Activated T-helper 2 cell treated with anti-CD3 and anti-CD28 coated beads, Interferon-gamma antibody, Interleukin-2, Interleukin-4, amounts not matched to agents 10 μg/mL and 5 μg/mL and 100 μg/mL, durations not matched to agents 14 hours and 24 hours and 36 hours (primary cell): ENCODE results near the gene MT1X. TPM values are rescaled to one million over a fixed set of nuclear protein-coding genes. Genes with fewer than 3 reads are reported as not detected.
"Not testable (repeated sequence)": the region's sequence is repeated elsewhere in the genome, so short reads cannot be mapped to it uniquely, and the experiment has no call there.

Source experiments
- DNase-seq: peaks from one replicate; pipeline ENCODE4 v3.0.0; 2021; ENCODE audit warnings: low spot score
- H3K27ac Mint-ChIP-seq: one replicate; pipeline ENCODE4 v1.8.0; 2021; ENCODE audit warnings: mixed read lengths
- H3K27me3 Mint-ChIP-seq: one replicate; pipeline ENCODE4 v1.8.0; 2021; ENCODE audit warnings: low read depth, mixed read lengths
- H3K36me3 Mint-ChIP-seq: one replicate; pipeline ENCODE4 v1.8.0; 2021; ENCODE audit warnings: low read depth, mixed read lengths
- H3K4me1 Mint-ChIP-seq: one replicate; pipeline ENCODE4 v1.8.0; 2021; ENCODE audit warnings: low read depth, mixed read lengths
- H3K4me3 Mint-ChIP-seq: one replicate; pipeline ENCODE4 v1.8.0; 2021; ENCODE audit warnings: low read depth, mild to moderate bottlenecking, moderate library complexity, mixed read lengths
- H3K9me3 Mint-ChIP-seq: one replicate; pipeline ENCODE4 v1.8.0; 2021; ENCODE audit warnings: mixed read lengths
- intact Hi-C: fragments of 100-400 bp; cut with micrococcal nuclease; formaldehyde crosslinking; loops from one replicate; pipeline ENCODE4 v1.15.1; 2023
- total RNA-seq: library from RNA; stranded (reverse); gene quantifications from 2 replicates; pipeline ENCODE4 v1.2.3, GENCODE V29; 2022

The MT1X gene
- total RNA-seq, 1 donor from 2014 or later, result 62.3 TPM

DNA sequence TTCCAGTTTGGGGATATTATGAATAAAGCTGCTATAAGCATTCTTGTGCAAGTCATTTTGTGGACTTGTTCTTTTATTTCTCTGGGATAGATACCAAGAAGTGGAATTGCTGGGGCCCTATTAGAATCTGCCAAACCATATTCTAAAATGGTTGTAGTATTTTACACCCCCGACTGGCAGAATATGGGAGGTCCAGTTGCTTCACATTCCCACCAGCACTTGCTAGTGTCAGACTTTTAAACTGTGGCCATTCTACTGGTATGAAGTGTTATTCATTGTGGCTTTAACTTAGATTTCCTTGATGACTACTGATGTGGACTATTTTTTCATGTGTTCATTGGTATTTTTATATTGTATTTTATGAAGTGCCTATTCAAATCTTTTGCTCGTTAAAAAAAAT lies 29.6 kb downstream of the MT1X start:
- Mint-ChIP-seq H3K36me3 (no peaks in the 10 kb centered on the region), H3K4me3 (no peak overlapping the region), H3K4me1 (peaks cover 17% of the 10 kb centered on the region), H3K27ac (no peak overlapping the region), H3K27me3 (peaks cover 1% of the 10 kb centered on the region), H3K9me3 (no peaks in the 10 kb centered on the region)
- intact Hi-C loops, result no loop called here
- no peak for DNase-seq

- peaks cover 10% of the 10 kb centered on the region for H3K4me1 Mint-ChIP-seq
- intact Hi-C loops, result no loop called here
- H3K27me3 Mint-ChIP-seq, result peaks cover 5% of the 10 kb centered on the region
- no peaks in the 10 kb centered on the region for H3K36me3 Mint-ChIP-seq
- no peak overlapping the region for H3K27ac Mint-ChIP-seq
- no peaks in the 10 kb centered on the region for H3K9me3 Mint-ChIP-seq
- no peak for DNase-seq
- H3K4me3 Mint-ChIP-seq, result no peak overlapping the region
Observed at GRCh38 chr16:56713794-56714193, 31.5 kb downstream of the MT1X start.

- H3K9me3 Mint-ChIP-seq, result no peaks in the 10 kb centered on the region
- no peaks in the 10 kb centered on the region for H3K4me1 Mint-ChIP-seq
- no peak for DNase-seq
- intact Hi-C loops, result no loop called here
- peaks cover 6% of the 10 kb centered on the region for H3K27me3 Mint-ChIP-seq
- no peaks in the 10 kb centered on the region for H3K36me3 Mint-ChIP-seq
- no peak overlapping the region for H3K27ac Mint-ChIP-seq
- H3K4me3 Mint-ChIP-seq, result no peak overlapping the region
Observed at GRCh38 chr16:56715126-56715525, 32.9 kb downstream of the MT1X start.

DNA sequence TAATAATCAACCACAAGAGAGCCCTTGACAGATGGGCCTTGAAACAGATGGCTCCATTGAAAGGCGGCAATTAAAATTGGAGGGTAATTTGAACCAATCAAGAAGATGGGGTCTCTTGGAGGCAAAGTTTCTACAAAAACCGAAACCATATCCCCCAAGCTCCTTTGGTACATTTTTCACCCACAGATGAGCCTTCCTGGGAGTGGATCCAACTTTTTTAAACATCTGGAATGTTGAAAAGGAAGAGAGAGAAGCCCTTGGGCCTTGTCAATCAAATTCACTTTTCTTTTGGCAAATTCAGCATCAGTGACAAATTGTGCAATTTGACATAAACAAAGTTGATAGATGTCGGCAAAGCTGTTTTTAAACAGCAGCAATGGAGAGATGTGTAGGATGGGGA lies 34.5 kb downstream of the MT1X start:
- Mint-ChIP-seq H3K27ac (no peak overlapping the region), H3K27me3 (peaks cover 10% of the 10 kb centered on the region), H3K4me1 (no peaks in the 10 kb centered on the region), H3K4me3 (no peak overlapping the region), H3K36me3 (no peaks in the 10 kb centered on the region), H3K9me3 (no peaks in the 10 kb centered on the region)
- intact Hi-C loops, result no loop called here
- DNase-seq, result no peak

- H3K27ac Mint-ChIP-seq, intact Hi-C loops, H3K4me3 Mint-ChIP-seq, H3K9me3 Mint-ChIP-seq, H3K36me3 Mint-ChIP-seq, DNase-seq, H3K4me1 Mint-ChIP-seq: not testable (repeated sequence)
- H3K27me3 Mint-ChIP-seq, result peaks cover 12% of the 10 kb centered on the region
Observed at GRCh38 chr16:56717532-56717931, 35.3 kb downstream of the MT1X start.

GRCh38 chr16:56722200-56722842 lies 40.1 kb downstream of the MT1X start:
- H3K4me1 Mint-ChIP-seq, result peaks cover 2% of the 10 kb centered on the region
- no peak overlapping the region for H3K27ac Mint-ChIP-seq
- H3K36me3 Mint-ChIP-seq, result no peaks in the 10 kb centered on the region
- H3K27me3 Mint-ChIP-seq, result peaks cover 26% of the 10 kb centered on the region
- intact Hi-C loops, result no loop called here
- no peak for DNase-seq
- no peak overlapping the region for H3K4me3 Mint-ChIP-seq
- H3K9me3 Mint-ChIP-seq, result no peaks in the 10 kb centered on the region

- H3K27ac Mint-ChIP-seq, result no peak overlapping the region
- no peaks in the 10 kb centered on the region for H3K9me3 Mint-ChIP-seq
- H3K27me3 Mint-ChIP-seq, result peaks cover 21% of the 10 kb centered on the region
- intact Hi-C loops, result no loop called here
- no peak overlapping the region for H3K4me3 Mint-ChIP-seq
- H3K36me3 Mint-ChIP-seq, result no peaks in the 10 kb centered on the region
- DNase-seq, result no peak
- peaks cover 8% of the 10 kb centered on the region for H3K4me1 Mint-ChIP-seq
Observed at GRCh38 chr16:56724191-56724590, 41.9 kb downstream of the MT1X start.

DNA sequence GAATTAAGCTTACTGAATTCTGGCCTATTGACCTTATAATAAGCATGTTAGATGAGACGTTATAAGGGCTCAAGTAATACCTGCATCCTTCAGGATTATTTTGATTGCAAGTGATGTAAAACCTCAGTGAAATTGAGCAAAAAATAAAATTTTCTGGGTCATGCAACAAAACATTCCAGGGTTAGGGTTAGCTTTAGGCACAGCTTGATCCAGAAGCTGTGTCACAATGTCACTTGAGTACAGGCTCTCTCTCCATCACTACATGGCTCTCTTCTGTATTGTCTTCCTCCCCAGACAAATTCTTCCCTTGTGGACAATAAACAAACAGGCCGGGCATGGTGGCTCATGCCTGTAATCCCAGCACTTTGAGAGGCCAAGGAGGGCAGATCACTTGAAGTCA lies 44.0 kb downstream of the MT1X start:
- no peak overlapping the region for H3K27ac Mint-ChIP-seq
- no peaks in the 10 kb centered on the region for H3K36me3 Mint-ChIP-seq
- intact Hi-C loops, result no loop called here
- H3K27me3 Mint-ChIP-seq, result peaks cover 17% of the 10 kb centered on the region
- no peak for DNase-seq
- no peaks in the 10 kb centered on the region for H3K9me3 Mint-ChIP-seq
- H3K4me3 Mint-ChIP-seq, result no peak overlapping the region
- H3K4me1 Mint-ChIP-seq, result peaks cover 18% of the 10 kb centered on the region

- H3K27me3 Mint-ChIP-seq, result peaks cover 17% of the 10 kb centered on the region
- intact Hi-C loops, result no loop called here
- no peaks in the 10 kb centered on the region for H3K9me3 Mint-ChIP-seq
- no peak overlapping the region for H3K4me3 Mint-ChIP-seq
- peaks cover 19% of the 10 kb centered on the region for H3K4me1 Mint-ChIP-seq
- H3K36me3 Mint-ChIP-seq, result no peaks in the 10 kb centered on the region
- no peak overlapping the region for H3K27ac Mint-ChIP-seq
- no peak for DNase-seq
Observed at GRCh38 chr16:56726926-56727325, 44.7 kb downstream of the MT1X start.

DNA sequence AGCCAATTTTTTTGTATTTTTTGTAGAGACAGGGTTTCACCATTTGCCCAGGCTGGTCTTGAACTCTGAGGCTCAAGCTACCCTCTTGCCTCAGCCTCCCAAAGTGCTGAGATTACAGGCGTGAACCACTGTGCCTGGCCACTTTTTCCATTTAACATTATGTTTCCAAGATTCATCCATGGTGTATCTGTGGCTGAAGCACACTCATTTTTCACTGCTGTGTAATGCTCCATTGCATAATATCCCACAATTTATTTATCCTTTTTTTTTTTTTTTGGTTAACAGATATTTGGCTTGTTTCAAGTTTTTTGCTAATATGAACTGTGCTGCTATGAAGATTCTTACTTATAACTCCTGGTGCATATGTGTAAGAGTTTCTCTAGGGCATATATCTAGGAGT lies 45.8 kb downstream of the MT1X start:
- DNase-seq, result no peak
- Mint-ChIP-seq H3K27ac (no peak overlapping the region), H3K9me3 (no peaks in the 10 kb centered on the region), H3K36me3 (no peaks in the 10 kb centered on the region), H3K27me3 (peaks cover 10% of the 10 kb centered on the region), H3K4me1 (peaks cover 17% of the 10 kb centered on the region), H3K4me3 (no peak overlapping the region)
- intact Hi-C loops, result no loop called here

DNA sequence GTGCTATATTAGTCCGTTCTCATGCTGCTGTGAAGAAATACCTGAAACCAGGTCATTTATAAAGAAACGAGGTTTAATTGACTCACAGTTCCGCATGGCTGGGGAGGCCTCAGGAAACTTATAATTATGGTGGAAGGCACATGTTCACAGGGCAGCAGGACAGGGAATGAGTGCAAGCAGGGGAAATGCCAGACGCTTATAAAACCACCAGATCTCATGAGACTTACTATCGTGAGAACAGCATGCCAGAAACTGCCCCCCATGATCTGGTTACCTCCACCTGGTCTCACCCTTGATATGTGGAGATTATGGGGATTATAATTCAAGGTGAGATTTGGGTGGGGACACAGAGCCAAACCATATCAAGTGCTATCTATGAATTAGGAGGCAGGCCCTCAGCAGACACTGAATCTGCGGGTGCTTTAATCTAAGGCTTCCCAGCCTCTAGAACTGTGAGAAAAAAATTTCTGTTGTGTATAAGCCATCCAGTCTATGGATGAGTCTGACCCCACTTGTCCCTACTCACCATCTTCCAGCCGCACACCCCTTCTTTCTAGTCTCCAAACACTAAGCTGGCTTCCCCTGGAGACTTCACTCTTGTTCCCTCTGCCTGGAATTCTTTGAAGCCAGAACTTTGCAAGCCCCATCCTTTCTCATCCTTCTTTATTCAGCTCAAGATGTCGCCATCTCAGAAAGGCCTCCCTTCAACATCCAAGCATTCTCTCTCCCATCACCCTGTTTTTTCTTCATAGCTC lies 46.9 kb downstream of the MT1X start:
- H3K36me3 Mint-ChIP-seq, result no peaks in the 10 kb centered on the region
- peaks cover 17% of the 10 kb centered on the region for H3K4me1 Mint-ChIP-seq
- no peaks in the 10 kb centered on the region for H3K9me3 Mint-ChIP-seq
- intact Hi-C loops, result no loop called here
- peak overlapping the region; percentile 83 for H3K27ac Mint-ChIP-seq
- H3K27me3 Mint-ChIP-seq, result peaks cover 3% of the 10 kb centered on the region
- H3K4me3 Mint-ChIP-seq, result no peak overlapping the region
- no peak for DNase-seq

DNA sequence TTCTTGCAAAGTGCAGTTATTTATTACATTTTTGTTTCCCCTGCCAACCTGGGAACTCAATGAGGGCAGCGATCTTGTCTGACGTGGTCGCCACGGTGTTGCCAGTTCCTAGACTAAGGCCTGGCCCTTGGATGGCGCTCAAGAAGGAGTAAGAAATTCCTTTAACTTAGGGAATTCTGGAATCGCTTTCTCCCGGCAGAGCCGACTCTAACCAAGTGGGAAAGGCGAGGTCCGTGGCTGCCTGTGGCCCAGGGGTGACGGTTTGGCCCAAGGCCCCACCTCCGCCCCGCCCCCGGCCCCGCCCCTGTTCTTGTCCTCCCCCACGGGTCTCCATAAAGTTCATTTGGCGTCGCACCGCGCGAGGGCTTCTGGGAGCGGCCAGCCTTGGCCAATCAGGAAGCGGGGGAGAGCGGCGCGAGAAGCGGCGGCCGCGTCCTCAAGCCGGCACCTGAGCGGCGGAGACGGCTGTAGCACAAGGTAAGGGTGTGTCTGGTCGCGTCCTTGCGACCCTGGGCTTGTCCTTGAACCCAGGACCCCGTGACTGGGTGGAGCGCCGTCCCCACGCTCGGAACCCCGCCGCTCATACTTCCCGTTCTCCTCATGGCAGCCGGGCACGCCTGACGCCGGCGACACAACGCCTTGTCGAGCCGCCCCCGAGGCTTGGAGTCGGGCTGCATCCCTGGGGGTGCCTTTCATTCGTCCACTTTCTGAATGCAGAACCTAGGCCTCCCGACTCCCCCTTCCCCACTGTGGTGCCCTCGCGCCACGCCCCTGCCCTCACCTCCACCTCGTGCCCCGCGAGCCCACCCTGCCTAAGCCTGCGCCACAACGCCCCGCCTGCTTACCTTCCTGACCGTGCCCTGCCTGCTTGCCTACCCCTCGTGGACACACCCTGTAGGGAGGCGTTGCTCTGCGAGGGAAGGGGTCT lies 47.7 kb downstream of the MT1X start, which contains the start of gene NUP93:
TSS of gene NUP93 (plus strand) at position 395 of the 928 bp plus-strand sequence. CDS start 18,119 bp downstream, outside the sequence.
- intact Hi-C loops, result loop anchor here (2.0 to 10.0 kb wide), 3 partner anchors 27 to 205 kb away; partner anchors contain the start of gene HERPUD1
- H3K4me3 Mint-ChIP-seq, result no peak within 1 kb of the TSS
- DNase-seq, result peak; percentile 88
- H3K9me3 Mint-ChIP-seq, result no peaks in the 10 kb centered on the region
- peak within 1 kb of the TSS; percentile 83 for H3K27ac Mint-ChIP-seq
- no peaks in the 10 kb centered on the region for H3K27me3 Mint-ChIP-seq
- H3K36me3 Mint-ChIP-seq, result no peaks in the 10 kb centered on the region
- H3K4me1 Mint-ChIP-seq, result peaks cover 17% of the 10 kb centered on the region
